GM19351 (cell line): ENCODE data around the gene ENTPD5.
"Not testable (repeated sequence)": the region's sequence is repeated elsewhere in the genome, so short reads cannot be mapped to it uniquely, and the experiment has no call there.

Experiments used
- ATAC-seq: cut with Tn5 transposase; IDR thresholded peaks from one replicate; pipeline ENCODE4 v1.9.1; 2021; ENCODE audit warnings: mild to moderate bottlenecking, moderate library complexity; ENCODE audit not compliant: unreplicated experiment

ENTPD5 gene

GRCh38 chr14:73945159-73945670 is 73.9 kb downstream of the ENTPD5 start:
- ATAC-seq, result no peak

- no peak for ATAC-seq
Measured at GRCh38 chr14:73944432-73945158, 74.5 kb downstream of the ENTPD5 start.

DNA sequence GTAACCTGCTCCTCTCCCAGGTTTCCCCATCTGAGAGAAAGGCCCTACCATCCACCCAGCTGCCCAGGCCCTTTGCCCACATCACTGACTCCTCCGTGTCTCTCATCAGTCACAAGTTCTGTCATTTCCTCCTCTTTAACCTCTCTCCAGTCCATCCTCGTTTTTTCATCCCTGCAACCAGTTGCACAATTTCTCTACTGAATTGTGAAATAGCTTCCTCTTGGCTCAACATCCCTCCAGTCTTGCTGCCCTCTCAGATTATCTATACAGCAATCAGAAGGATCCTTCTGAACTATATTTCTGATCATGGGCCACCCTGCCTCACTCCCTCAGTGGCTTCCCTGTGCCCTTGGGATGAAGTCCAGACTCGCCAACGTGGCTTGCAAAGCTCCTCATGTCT is 76.0 kb downstream of the ENTPD5 start:
- no peak for ATAC-seq

DNA sequence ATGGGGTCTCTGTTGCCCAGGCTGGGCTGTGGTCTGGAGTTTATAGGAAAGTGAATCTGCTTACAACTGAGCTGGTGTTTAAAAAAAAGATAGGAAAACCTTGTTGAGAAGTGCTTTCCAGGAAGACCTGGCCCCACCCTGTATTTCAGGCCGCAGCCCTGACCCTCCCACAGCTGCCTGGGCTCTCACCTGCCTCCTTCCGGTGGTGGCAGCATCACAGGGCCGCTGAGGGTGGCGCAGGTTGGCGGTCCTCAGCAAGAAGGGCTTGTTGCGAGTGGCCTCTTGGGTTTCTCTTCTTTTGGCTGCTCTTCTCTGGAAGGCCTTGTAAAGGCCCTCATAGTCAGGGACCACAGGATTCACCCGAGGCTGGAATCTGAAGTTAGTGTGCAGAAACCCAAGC is 76.9 kb downstream of the ENTPD5 start:
- ATAC-seq, result no peak

GRCh38 chr14:73937012-73937411 is 82.1 kb downstream of the ENTPD5 start:
- no peak for ATAC-seq

GRCh38 chr14:73936548-73936947 is 82.5 kb downstream of the ENTPD5 start:
- no peak for ATAC-seq

- ATAC-seq, result no peak
Measured at GRCh38 chr14:73935666-73936065, 83.4 kb downstream of the ENTPD5 start.

DNA sequence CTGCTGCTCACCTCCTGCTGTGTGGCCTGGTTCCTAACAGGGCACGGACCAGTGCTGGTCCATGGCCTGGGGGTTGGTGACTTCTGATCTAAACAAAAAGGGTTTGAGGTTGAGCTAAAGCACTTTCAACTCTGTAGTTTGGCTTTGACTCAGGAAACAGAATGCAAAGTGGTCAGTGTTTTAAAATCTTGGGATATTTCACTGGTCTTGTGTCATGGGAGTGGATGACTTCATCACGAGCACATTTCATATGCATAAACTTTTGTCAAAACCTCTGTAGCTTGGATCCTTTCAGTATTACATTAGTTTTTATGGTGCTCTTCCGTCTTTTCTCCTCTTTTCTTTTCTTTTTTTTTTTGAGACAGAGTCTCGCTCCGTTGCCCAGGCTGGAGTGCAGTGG is 94.8 kb downstream of the ENTPD5 start:
- no peak for ATAC-seq

DNA sequence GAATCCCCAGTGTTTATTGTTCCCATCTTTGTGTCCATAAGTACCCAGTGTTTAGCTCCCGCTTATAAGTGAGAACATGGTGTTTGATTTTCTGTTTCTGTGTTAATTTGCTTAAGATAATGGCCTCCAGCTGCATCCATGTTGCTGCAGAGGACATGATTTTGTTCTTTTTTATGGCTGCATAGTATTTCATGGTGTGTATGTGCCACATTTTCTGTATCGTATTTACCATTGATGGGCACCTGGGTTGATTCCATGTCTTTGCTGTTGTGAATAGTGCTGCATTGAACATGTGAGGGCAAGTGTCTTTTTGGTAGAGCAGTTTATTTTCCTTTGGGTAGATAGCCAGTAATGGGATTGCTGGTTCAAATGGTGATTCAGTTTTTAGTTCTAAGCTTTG is 99.6 kb downstream of the ENTPD5 start:
- not testable (repeated sequence) for ATAC-seq

DNA sequence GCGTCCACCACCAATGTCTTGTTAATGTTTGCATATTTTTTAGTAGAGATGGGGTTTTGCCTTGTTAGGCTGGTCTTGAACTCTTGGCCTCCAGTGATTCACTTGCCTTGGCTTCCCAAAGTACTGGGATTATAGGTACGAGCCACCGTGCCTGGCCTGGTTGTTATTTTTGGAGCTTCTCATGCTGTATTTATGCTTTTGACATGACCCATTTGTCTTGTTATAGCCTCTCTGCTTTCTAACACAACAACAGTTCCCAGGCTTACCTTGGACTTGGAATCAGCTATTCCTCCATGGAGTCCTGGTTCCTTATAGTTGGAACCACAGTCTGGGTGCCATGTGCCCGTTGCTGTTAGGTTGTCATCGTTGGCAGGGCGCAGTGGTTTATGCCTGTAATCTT is 102.8 kb downstream of the ENTPD5 start:
- no peak for ATAC-seq

- no peak for ATAC-seq
Measured at GRCh38 chr14:73913256-73913655, 105.8 kb downstream of the ENTPD5 start.

DNA sequence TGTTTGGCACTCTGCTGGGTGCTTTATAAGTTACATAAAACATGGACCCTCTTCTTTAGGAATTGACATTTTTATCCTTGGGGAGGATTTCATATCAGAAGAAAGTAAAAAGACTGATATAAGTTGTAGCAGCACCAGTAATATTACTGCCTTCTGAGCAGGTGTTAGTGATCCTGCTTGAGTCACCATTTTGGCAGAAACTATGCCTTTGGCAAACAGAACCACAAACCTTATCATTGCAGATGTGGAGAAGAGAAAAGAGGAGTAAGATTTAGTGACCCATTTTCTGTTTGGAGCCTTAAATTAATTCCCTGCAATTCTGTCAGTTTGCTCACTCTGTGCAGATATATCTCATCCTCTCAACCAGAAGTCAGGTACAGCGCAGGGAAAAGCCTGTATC is 109.4 kb downstream of the ENTPD5 start:
- ATAC-seq, result no peak
